BJ (cell line): Measurements from ENCODE around the gene LRRC34. TPM values are rescaled to one million over a fixed set of nuclear protein-coding genes. Genes with fewer than 3 reads are reported as not detected.
A peak's percentile ranks its signal among the peaks of the same experiment; 100 is the strongest.

ENCODE experiments used
- CTCF ChIA-PET: fragments of 350-600 bp; formaldehyde crosslinking; extraction: SDS; loops from one replicate; lab custom pipeline; 2021; ENCODE audit warnings: antibody characterized with exemption, inconsistent platforms; lab: Yijun Ruan, JAX
- POLR2A ChIA-PET: fragments of 300-600 bp; sonication (Branson Sonifier 250); formaldehyde crosslinking; extraction: SDS; loops from one replicate; lab custom pipeline; 2021; ENCODE audit warnings: antibody characterized with exemption; lab: Charles Lee
- DNase-seq: peaks from one replicate; pipeline ENCODE4 v3.0.0-alpha.2; 2011; ENCODE audit warnings: low read depth
- H3K27me3 ChIP-seq: 2 replicates; pipeline ENCODE4 v1.6.0; 2011; ENCODE audit warnings: low read length; ENCODE audit not compliant: control insufficient read depth, insufficient read depth
- H3K36me3 ChIP-seq: 2 replicates; pipeline ENCODE4 v1.5.1; 2011; ENCODE audit warnings: low read length; ENCODE audit not compliant: control insufficient read depth, insufficient read depth
- H3K4me3 ChIP-seq: 2 replicates; pipeline ENCODE4 v1.5.1; 2011; ENCODE audit warnings: low read depth, mild to moderate bottlenecking, control low read depth, low read length
- CTCF ChIP-seq: IDR thresholded peaks from 2 replicates; pipeline ENCODE4 v1.5.1; 2011; ENCODE audit warnings: low read depth, mild to moderate bottlenecking, control low read depth, inconsistent platforms, low read length, moderate library complexity; ENCODE audit not compliant: insufficient read depth
- polyA plus RNA-seq: library from polyadenylated mRNA; depleted of rRNA; stranded (reverse); fragments of >200 nt; gene quantifications from 2 replicates; pipeline ENCODE4 v1.2.3, GENCODE V29; 2011

The LRRC34 gene
- polyA plus RNA-seq, 1 experiment: 1.6 TPM

- CTCF ChIA-PET: no interaction called here
- Histone ChIP-seq H3K36me3 (peaks cover 2% of the 10 kb centered on the region; the same call in 1 of the 2 replicates), H3K27me3 (no peaks in the 10 kb centered on the region), H3K4me3 (no peak overlapping the region)
- no peak for DNase-seq
- no peak for TF ChIP-seq CTCF
- POLR2A ChIA-PET: no interaction called here
Measured at GRCh38 chr3:169787120-169787519, 25.6 kb downstream of the LRRC34 start.

- H3K27me3 ChIP-seq: no peaks in the 10 kb centered on the region
- TF ChIP-seq CTCF: no peak
- peaks cover 13% of the 10 kb centered on the region for H3K36me3 ChIP-seq
- ChIA-PET POLR2A (no interaction called here), CTCF (no interaction called here)
- DNase-seq: no peak
- H3K4me3 ChIP-seq: no peak overlapping the region
Measured at GRCh38 chr3:169781209-169781855, 31.4 kb downstream of the LRRC34 start.

- Histone ChIP-seq H3K36me3 (peaks cover 13% of the 10 kb centered on the region), H3K4me3 (no peak overlapping the region), H3K27me3 (no peaks in the 10 kb centered on the region)
- CTCF ChIA-PET: no interaction called here
- POLR2A ChIA-PET: no interaction called here
- no peak for TF ChIP-seq CTCF
- DNase-seq: no peak
Measured at GRCh38 chr3:169780742-169781141, 32.0 kb downstream of the LRRC34 start.

GRCh38 chr3:169777822-169778221 is 34.9 kb downstream of the LRRC34 start:
- H3K4me3 ChIP-seq: no peak overlapping the region
- H3K27me3 ChIP-seq: no peaks in the 10 kb centered on the region
- ChIA-PET POLR2A (no interaction called here), CTCF (no interaction called here)
- peaks cover 13% of the 10 kb centered on the region for H3K36me3 ChIP-seq
- no peak for TF ChIP-seq CTCF
- DNase-seq: no peak

GRCh38 chr3:169774186-169774585 is 38.5 kb downstream of the LRRC34 start:
- CTCF ChIA-PET: interaction anchor here (0.6 kb wide), 1 partner anchor 637 kb away, joined by 3 read pairs; no protein-coding TSS in a partner anchor
- no peak for DNase-seq
- peaks cover 5% of the 10 kb centered on the region; the same call in 1 of the 2 replicates for H3K36me3 ChIP-seq
- no peak for TF ChIP-seq CTCF
- H3K27me3 ChIP-seq: no peaks in the 10 kb centered on the region
- POLR2A ChIA-PET: no interaction called here
- H3K4me3 ChIP-seq: peak overlapping the region; percentile 99
